COR-L47 (cell line): ENCODE data around the gene ASTN1.

Experiments
- DNase-seq: peaks from one replicate; lab custom pipeline; 2025; lab: John Stamatoyannopoulos, UW

The ASTN1 gene

GRCh38 chr1:177035586-177035985 lies 128.9 kb downstream of the ASTN1 start:
- DNase-seq = no peak

DNA sequence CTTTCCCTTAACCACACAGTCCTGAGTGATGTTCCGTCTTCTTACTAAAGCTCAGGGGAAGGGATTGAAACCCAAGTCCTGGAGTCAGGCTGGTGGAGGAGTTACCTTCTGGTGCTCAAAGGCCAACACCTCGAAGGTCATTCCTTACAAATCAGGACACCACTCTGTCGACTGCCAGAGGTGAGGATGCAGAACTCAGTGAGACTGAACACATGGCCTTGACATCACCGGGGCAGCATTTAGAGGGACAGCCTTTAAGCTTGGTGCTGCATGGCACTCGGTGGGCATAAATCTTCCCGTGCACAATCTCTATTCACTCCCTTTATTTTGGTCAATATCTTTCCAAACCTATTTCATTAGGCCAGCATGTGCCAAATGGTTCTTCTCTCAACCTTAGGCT lies 130.9 kb downstream of the ASTN1 start:
- DNase-seq = no peak

DNA sequence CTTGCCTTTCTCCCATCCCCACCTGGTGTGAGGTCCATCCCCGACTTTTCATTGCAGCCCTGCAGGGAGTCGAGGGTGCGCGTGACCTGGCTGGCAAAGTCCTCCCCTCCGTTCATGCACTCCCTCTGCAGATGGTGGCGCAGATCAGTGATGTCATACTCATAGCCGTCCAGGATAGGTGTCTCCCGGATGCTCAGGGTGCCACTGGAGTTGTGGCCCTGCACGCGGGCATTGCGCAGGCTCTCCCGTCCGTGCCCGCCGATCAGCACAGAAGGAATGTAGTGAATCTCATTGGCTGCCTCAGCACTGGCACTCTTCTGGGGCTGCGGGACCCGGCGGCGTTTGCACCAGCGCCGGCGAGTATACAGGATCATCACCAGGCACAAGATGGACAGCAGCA lies 132.1 kb downstream of the ASTN1 start:
- DNase-seq = no peak

GRCh38 chr1:177024623-177025022 lies 139.9 kb downstream of the ASTN1 start:
- DNase-seq = peak; percentile 3

- peak; percentile 3 for DNase-seq
These were observed 140.8 kb downstream of the ASTN1 start for GRCh38 chr1:177023726-177024125.

- no peak for DNase-seq
These were observed 141.3 kb downstream of the ASTN1 start for GRCh38 chr1:177023249-177023648.

GRCh38 chr1:177021687-177022086 lies 142.8 kb downstream of the ASTN1 start:
- DNase-seq = no peak

DNA sequence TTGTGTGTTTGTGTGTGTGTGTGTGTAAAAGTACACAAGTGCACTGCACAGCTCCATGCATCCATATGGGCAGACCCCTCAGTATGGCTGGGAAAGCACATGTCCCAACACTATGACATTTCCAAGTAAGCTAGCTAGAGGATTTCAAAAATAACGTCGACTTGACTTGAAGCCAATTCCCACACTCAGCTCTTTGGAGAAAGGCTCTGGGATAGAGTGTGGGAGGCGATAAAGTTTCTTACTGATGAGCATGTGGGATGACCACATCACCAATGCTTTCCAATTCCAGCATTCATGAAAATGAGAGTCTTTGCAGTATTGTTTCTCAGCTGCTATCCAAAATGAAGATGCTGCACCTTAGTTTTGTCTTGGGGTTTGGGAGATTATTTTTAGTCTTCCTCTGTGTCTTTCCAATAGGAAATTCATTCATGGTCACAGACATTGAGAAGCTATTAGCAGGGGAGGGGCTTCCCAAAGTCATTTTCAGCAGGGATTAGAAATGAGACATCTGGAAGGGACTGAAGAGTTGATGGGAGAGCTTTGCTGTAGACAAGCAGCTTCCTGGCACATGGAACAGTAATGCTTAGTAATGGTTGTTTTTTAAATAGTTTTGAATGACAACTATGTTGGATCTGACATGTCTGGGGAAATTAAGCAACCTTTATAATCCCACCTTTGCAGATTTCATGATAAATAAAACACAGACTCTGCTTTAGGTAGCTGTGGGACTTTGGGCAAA lies 143.5 kb downstream of the ASTN1 start:
- DNase-seq = no peak

- DNase-seq = no peak
These were observed 147.1 kb downstream of the ASTN1 start for GRCh38 chr1:177017287-177017852.

DNA sequence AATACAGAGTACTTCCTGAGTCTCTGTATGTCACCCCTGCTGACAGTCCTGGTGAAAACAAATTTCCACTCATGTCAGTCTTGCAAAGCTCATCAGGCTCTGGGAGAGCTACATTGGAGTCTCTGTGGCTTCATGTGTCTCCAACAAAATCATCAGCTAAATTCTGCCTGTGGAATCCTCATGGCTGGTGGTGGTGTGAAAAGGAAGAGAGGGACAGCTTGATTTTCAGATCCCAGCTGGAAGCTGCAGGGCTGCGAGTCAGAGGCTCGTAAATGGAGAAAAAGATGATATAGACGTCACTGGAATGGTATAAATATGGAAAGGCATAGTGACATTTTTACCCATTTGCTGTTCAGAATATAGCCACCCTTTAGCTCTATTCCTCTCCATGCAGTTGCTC lies 150.2 kb downstream of the ASTN1 start:
- DNase-seq = no peak

GRCh38 chr1:177012342-177012925 lies 152.1 kb downstream of the ASTN1 start:
- no peak for DNase-seq

GRCh38 chr1:177011508-177011907 lies 153.0 kb downstream of the ASTN1 start:
- no peak for DNase-seq

DNA sequence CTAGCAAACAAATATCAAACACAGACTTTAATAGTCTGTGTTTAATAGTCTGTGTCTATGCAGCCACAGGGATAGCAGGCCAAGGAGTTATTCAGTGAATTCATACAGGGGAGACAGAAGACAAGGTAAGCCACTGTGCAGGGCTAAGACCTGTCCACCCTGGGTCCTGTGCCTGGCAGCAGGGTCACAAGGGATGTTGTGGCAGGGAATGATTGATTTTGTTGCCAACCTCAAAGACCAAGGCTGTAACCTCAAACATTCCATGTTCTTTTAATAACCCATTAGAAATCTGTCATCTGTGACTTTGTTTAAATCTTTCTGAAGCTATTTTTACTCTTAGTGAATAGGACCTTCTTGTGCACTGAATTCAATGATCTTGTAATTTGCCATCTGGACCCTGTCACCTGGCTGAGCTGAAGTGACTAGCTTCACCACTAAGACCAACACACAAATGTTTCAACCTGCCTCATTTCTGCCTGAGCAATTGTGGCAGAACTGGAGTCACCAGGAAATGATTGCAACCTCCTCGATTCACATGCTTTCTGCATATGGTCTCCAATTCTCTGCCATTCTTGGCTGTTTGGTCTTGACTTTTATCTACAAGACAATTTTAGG lies 154.2 kb downstream of the ASTN1 start:
- DNase-seq = no peak

- DNase-seq = no peak
These were observed 155.9 kb downstream of the ASTN1 start for GRCh38 chr1:177008653-177009052.

DNA sequence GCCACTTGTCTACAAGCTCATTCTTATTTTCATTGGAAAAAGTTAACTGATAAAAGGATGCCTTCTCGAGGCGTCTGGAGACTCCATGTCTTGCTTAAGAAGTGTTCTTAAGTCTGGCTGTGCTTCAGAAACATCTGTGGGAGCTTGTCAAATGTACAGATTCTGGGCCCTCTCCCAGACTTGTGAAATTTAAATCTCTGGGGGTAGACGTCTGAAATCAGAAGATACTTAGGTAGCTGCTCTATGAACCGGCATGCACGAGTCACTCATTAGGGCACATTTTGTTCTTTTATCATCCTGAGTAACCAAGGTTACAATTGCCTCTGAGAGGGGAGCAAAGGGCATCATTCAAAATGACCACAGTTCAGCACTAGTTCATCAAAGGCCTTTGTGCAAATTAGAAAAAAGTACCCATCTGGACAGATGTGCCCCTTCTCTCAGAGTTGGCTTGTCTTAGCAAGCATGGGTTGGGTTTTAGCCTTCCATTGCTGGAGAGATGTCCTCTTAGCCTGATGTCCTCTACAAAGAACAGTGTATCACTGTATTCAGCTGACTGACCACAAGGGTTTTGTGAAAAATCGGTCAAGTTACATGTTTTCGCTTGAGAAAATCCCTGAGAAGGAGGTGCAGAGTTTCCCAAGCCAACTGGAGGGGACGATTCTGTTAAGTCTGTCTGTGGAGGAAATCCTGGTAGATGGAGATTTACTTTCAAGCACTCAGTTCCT lies 156.9 kb downstream of the ASTN1 start:
- DNase-seq = no peak

DNA sequence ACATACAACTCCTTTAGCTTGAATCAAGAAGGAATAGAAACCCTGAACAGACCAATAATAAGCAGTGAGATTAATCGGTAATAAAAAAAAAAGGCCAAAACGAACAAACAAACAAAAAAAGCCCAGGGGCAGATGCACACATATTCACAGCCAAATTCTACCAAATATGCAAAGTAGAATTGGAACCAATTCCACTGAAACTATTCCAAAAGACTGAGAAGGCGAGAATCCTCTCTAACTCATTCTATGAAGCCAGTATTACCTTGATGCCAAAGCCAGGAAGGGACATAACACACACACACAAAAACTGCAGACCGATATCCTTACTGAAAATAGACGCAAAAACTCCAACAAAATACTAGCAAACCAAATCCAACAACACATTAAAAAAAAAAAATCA lies 161.6 kb downstream of the ASTN1 start:
- DNase-seq = no peak

GRCh38 chr1:177001556-177001955 lies 163.0 kb downstream of the ASTN1 start:
- no peak for DNase-seq

DNA sequence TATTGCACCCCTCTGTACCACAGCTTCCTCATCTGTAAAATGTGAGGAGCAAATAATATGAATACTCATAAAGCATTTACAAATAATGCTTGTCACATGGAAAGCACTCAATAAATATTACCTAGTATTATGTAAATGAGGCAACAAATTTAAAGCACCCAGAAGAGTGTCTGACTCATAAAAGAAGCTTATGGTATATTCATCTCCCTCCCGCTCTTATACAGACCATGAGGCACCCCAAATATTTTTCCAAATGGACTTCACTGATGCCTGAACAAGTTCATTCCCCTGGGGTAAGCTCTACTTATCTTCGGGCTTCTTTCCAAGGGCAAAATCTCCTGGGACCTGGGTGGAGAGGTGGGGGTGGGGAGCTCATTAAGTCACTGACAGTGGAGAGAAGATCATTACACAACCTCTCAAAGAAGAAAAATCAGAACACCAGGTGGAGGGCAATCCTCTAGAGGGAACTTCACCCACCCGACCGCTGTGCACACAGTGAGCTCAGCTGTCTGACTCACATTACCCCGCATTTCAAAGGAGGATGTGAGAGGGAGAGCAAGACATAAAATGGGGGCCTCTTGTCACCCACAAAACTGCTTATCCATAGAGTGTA lies 166.2 kb downstream of the ASTN1 start:
- no peak for DNase-seq

DNA sequence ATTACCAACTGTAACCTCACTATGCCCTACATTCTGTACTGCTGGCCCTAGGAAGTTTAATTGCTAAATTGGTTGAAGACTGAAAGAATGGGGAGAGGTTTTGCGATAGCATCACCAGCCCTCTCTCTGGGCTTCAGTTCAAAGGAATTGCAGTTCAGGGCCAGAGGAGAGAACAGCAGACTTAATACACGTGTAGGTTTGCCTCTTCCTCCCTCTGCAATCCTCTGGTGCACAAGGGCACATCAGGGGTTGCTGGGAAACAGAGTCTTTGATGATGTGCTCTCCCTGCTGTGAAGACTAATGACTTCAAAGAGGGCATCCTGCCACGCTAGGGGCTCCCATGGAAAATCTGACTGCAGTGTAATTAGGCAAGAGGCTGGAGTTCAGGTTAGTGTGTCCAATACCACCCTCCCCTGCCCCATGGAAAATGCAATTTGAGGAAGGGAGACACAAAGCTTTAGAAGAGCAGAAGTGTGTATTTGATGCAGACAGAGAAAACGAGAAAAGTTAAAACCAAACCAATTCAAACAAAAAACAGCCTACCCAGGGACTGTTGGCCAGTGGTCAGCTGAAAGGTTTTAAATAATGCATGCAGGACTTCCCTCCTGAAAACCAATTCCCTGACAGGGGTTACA lies 167.9 kb downstream of the ASTN1 start:
- peak; percentile 60 for DNase-seq

- DNase-seq = no peak
These were observed 169.4 kb downstream of the ASTN1 start for GRCh38 chr1:176994931-176995596.

DNA sequence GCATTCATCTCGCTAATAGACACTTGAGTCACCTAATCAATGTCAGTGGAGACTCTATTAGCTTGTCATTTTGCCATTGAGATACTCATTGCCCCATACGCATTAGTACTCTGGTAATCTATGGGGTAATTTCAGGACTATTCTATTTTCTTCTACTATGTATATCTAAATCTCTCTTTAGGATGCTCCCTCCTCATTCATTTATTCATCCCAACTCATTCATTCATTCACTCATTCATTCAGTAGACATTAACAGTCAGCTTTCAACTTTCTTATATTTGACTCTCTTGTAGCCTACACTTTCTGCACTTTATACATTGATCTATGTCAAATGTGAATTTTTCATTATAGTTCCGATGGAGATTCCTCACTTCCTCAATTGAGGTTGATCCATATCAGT lies 170.9 kb downstream of the ASTN1 start:
- no peak for DNase-seq
